Endodermal cell (in vitro differentiated cells): ENCODE results near the gene CENPN. TPM values are rescaled to one million over a fixed set of nuclear protein-coding genes. Genes with fewer than 3 reads are reported as not detected.

Experiments used
- DNase-seq: peaks from one replicate; pipeline ENCODE4 v3.0.0-alpha.2; 2017
- H3K27ac ChIP-seq: 2 replicates; pipeline ENCODE4 v1.5.1; 2013; ENCODE audit warnings: mild to moderate bottlenecking, low read depth, low read length, moderate library complexity
- H3K27me3 ChIP-seq: 2 replicates; pipeline ENCODE4 v1.6.1; 2013; ENCODE audit warnings: mild to moderate bottlenecking, low read length, moderate library complexity; ENCODE audit not compliant: insufficient read depth, control insufficient read depth, poor library complexity, severe bottlenecking
- H3K36me3 ChIP-seq: 2 replicates; pipeline ENCODE4 v1.7.0; 2013; ENCODE audit warnings: mild to moderate bottlenecking, low read length, moderate library complexity; ENCODE audit not compliant: control insufficient read depth, insufficient read depth
- H3K4me1 ChIP-seq: one replicate; pipeline ENCODE4 v1.7.0; 2013; ENCODE audit warnings: low read length; ENCODE audit not compliant: control insufficient read depth, insufficient read depth
- H3K4me3 ChIP-seq: 2 replicates; pipeline ENCODE4 v1.5.1; 2013; ENCODE audit warnings: mild to moderate bottlenecking, low read length, moderate library complexity
- H3K9ac ChIP-seq: 2 replicates; pipeline ENCODE4 v1.6.1; 2013; ENCODE audit warnings: mild to moderate bottlenecking, low read length, moderate library complexity; ENCODE audit not compliant: poor library complexity, severe bottlenecking; ENCODE audit errors: extremely low read depth
- H3K9me3 ChIP-seq: 2 replicates; pipeline ENCODE4 v1.6.1; 2013; ENCODE audit warnings: mild to moderate bottlenecking, low read length, moderate library complexity; ENCODE audit not compliant: control insufficient read depth
- H3K27ac Mint-ChIP-seq: 2 replicates; pipeline ENCODE4 v1.8.0; 2020; ENCODE audit warnings: mixed read lengths
- H3K27me3 Mint-ChIP-seq: 2 replicates; pipeline ENCODE4 v1.8.0; 2021; ENCODE audit warnings: mild to moderate bottlenecking, mixed read lengths; ENCODE audit not compliant: insufficient read depth
- H3K36me3 Mint-ChIP-seq: 2 replicates; pipeline ENCODE4 v1.8.0; 2020; ENCODE audit warnings: low read depth, mixed read lengths
- H3K4me1 Mint-ChIP-seq: 2 replicates; pipeline ENCODE4 v1.8.0; 2020; ENCODE audit warnings: mixed read lengths
- H3K4me3 Mint-ChIP-seq: 2 replicates; pipeline ENCODE4 v1.8.0; 2020; ENCODE audit warnings: mild to moderate bottlenecking, moderate library complexity, mixed read lengths
- H3K9me3 Mint-ChIP-seq: 2 replicates; pipeline ENCODE4 v1.8.0; 2020; ENCODE audit warnings: mild to moderate bottlenecking, mixed read lengths
- CTCF ChIP-seq: fragments of 200-600 bp; sonication (generic); conservative IDR thresholded peaks from 2 replicates; pipeline ENCODE4 v1.5.0; 2021; ENCODE audit warnings: antibody characterized with exemption, mild to moderate bottlenecking
- WGBS, 2 experiments: methylation state at CpG; one replicate each; pipeline versions ENCODE4 v1.1.5 to v1.1.7; 2013; ENCODE audit warnings: missing lambda C conversion rate in 2 of 2, mixed read lengths in 1 of 2; ENCODE audit not compliant: insufficient coverage in 1 of 2, insufficient read length in 1 of 2; 5-methylcytosine and 5-hydroxymethylcytosine counted together
- total RNA-seq, 2 donors: library from RNA; stranded (reverse); fragmentation: NEBNext Ultra II Directional in 1 of 2; extraction: Animal tissue kit (Norgen Biotek cat#: 25700) in 1 of 2; gene quantifications; 2 replicates in 1 of 2; 3 replicates in 1 of 2; pipeline ENCODE4 v1.2.1, GENCODE V29; 2021

CENPN gene
- total RNA-seq, 2 donors from 2014 or later: 45.1 to 52.8 TPM

- DNase-seq: no peak
- peaks cover 9% of the 10 kb centered on the region for H3K36me3 Mint-ChIP-seq
- H3K27ac Mint-ChIP-seq: no peak overlapping the region
- H3K4me1 Mint-ChIP-seq: peaks cover 4% of the 10 kb centered on the region
- no peaks in the 10 kb centered on the region for H3K9me3 Mint-ChIP-seq
- no peak overlapping the region for H3K9ac ChIP-seq
- H3K27ac ChIP-seq: no peak overlapping the region
- H3K9me3 ChIP-seq: no peaks in the 10 kb centered on the region
- TF ChIP-seq CTCF: no peak
- H3K4me1 ChIP-seq: no peaks in the 10 kb centered on the region
- 97% methylated on average over 3 of the region's 3 CpGs; no CpG with 5 or more reads in 1 of the 2 experiments for WGBS, 2 experiments
- no peaks in the 10 kb centered on the region for H3K27me3 ChIP-seq
- no peak overlapping the region for H3K4me3 Mint-ChIP-seq
- H3K36me3 ChIP-seq: peaks cover 6% of the 10 kb centered on the region
- no peaks in the 10 kb centered on the region for H3K27me3 Mint-ChIP-seq
- no peak overlapping the region for H3K4me3 ChIP-seq
These were observed 37.9 kb upstream of the CENPN start for GRCh38 chr16:80969114-80969484.

- Mint-ChIP-seq H3K4me3 (no peak overlapping the region), H3K4me1 (peaks cover 14% of the 10 kb centered on the region), H3K27me3 (no peaks in the 10 kb centered on the region), H3K27ac (no peak overlapping the region), H3K36me3 (peaks cover 9% of the 10 kb centered on the region), H3K9me3 (no peaks in the 10 kb centered on the region)
- DNase-seq: no peak
- no peaks in the 10 kb centered on the region for H3K4me1 ChIP-seq
- peaks cover 6% of the 10 kb centered on the region for H3K36me3 ChIP-seq
- TF ChIP-seq CTCF: no peak
- no peak overlapping the region for H3K4me3 ChIP-seq
- peak overlapping the region; percentile 22 for H3K27ac ChIP-seq
- no peak overlapping the region for H3K9ac ChIP-seq
- 88 to 93% methylated on average over 1 to 2 of the region's 2 CpGs for WGBS, 2 experiments
- no peaks in the 10 kb centered on the region for H3K9me3 ChIP-seq
- no peaks in the 10 kb centered on the region for H3K27me3 ChIP-seq
These were observed 35.2 kb upstream of the CENPN start for GRCh38 chr16:80971819-80972218.

- Histone ChIP-seq H3K36me3 (peaks cover 10% of the 10 kb centered on the region), H3K4me1 (no peaks in the 10 kb centered on the region), H3K4me3 (no peak overlapping the region), H3K9ac (no peak overlapping the region), H3K9me3 (no peaks in the 10 kb centered on the region), H3K27me3 (no peaks in the 10 kb centered on the region), H3K27ac (no peak overlapping the region)
- 91 to 94% methylated on average over 2 to 4 of the region's 4 CpGs for WGBS, 2 experiments
- TF ChIP-seq CTCF: no peak
- DNase-seq: no peak
- H3K36me3 Mint-ChIP-seq: peaks cover 5% of the 10 kb centered on the region
- H3K4me1 Mint-ChIP-seq: peaks cover 14% of the 10 kb centered on the region
- H3K27ac Mint-ChIP-seq: no peak overlapping the region
- no peaks in the 10 kb centered on the region for H3K27me3 Mint-ChIP-seq
- H3K4me3 Mint-ChIP-seq: no peak overlapping the region
- no peaks in the 10 kb centered on the region for H3K9me3 Mint-ChIP-seq
These were observed 34.4 kb upstream of the CENPN start for GRCh38 chr16:80972611-80973010.
